ENCODE data around the gene EMX2. TPM values are rescaled to one million over a fixed set of nuclear protein-coding genes. Genes with fewer than 3 reads are reported as not detected.
"Not testable (repeated sequence)": the region's sequence is repeated elsewhere in the genome, so short reads cannot be mapped to it uniquely, and the experiment has no call there.

Gene EMX2
- total RNA-seq, 1 donor from 2014 or later = 24.7 TPM

- peaks cover 49% of the 10 kb centered on the region for H3K4me1 Mint-ChIP-seq (ENCODE audit: unreplicated experiment)
- H3K36me3 Mint-ChIP-seq = peaks cover 9% of the 10 kb centered on the region
- no peak overlapping the region for H3K27ac Mint-ChIP-seq
- H3K9me3 Mint-ChIP-seq = no peaks in the 10 kb centered on the region
- peaks cover 12% of the 10 kb centered on the region for H3K27me3 Mint-ChIP-seq
- no peak overlapping the region for H3K4me3 Mint-ChIP-seq
- no peak for DNase-seq (ENCODE audit: extremely low spot score, unreplicated experiment)
- no peak for TF ChIP-seq CTCF (conservative IDR thresholded peaks at IDR 0.05)
These were observed 42.1 kb upstream of the EMX2 start for GRCh38 chr10:117500456-117500855.

- Mint-ChIP-seq H3K36me3 (peaks cover 6% of the 10 kb centered on the region), H3K9me3 (no peaks in the 10 kb centered on the region), H3K4me1 (ENCODE audit: unreplicated experiment) (peaks cover 49% of the 10 kb centered on the region), H3K27me3 (peaks cover 7% of the 10 kb centered on the region), H3K27ac (no peak overlapping the region), H3K4me3 (no peak overlapping the region)
- DNase-seq (ENCODE audit: extremely low spot score, unreplicated experiment) = no peak
- no peak for TF ChIP-seq CTCF (conservative IDR thresholded peaks at IDR 0.05)
These were observed 41.0 kb upstream of the EMX2 start for GRCh38 chr10:117501460-117502035.

- peak overlapping the region; percentile 51 for H3K4me3 Mint-ChIP-seq
- H3K9me3 Mint-ChIP-seq = no peaks in the 10 kb centered on the region
- TF ChIP-seq CTCF (conservative IDR thresholded peaks at IDR 0.05) = no peak
- peaks cover 6% of the 10 kb centered on the region for H3K36me3 Mint-ChIP-seq
- H3K27ac Mint-ChIP-seq = peak overlapping the region; percentile 22
- no peak for DNase-seq (ENCODE audit: extremely low spot score, unreplicated experiment)
- peaks cover 5% of the 10 kb centered on the region for H3K27me3 Mint-ChIP-seq
- H3K4me1 Mint-ChIP-seq (ENCODE audit: unreplicated experiment) = peaks cover 46% of the 10 kb centered on the region
These were observed 39.9 kb upstream of the EMX2 start for GRCh38 chr10:117502421-117503243.

- Mint-ChIP-seq H3K9me3 (no peaks in the 10 kb centered on the region), H3K4me3 (peak overlapping the region; percentile 51), H3K27me3 (peaks cover 5% of the 10 kb centered on the region), H3K36me3 (peaks cover 6% of the 10 kb centered on the region), H3K4me1 (ENCODE audit: unreplicated experiment) (peaks cover 46% of the 10 kb centered on the region), H3K27ac (peak overlapping the region; percentile 39)
- DNase-seq (ENCODE audit: extremely low spot score, unreplicated experiment) = no peak
- TF ChIP-seq CTCF (conservative IDR thresholded peaks at IDR 0.05) = no peak
These were observed 39.0 kb upstream of the EMX2 start for GRCh38 chr10:117503244-117504205.

- H3K9me3 Mint-ChIP-seq = no peaks in the 10 kb centered on the region
These were observed 38.0 kb upstream of the EMX2 start for GRCh38 chr10:117504562-117504961.

GRCh38 chr10:117507081-117507480 lies 35.5 kb upstream of the EMX2 start:
- not testable (repeated sequence) for H3K9me3 Mint-ChIP-seq; H3K36me3 Mint-ChIP-seq; H3K4me3 Mint-ChIP-seq; DNase-seq (ENCODE audit: extremely low spot score, unreplicated experiment); H3K27me3 Mint-ChIP-seq; H3K27ac Mint-ChIP-seq
- H3K4me1 Mint-ChIP-seq (ENCODE audit: unreplicated experiment) = peaks cover 35% of the 10 kb centered on the region

More at GRCh38 chr10:117504562-117504961, 38.0 kb upstream of the EMX2 start:
- H3K4me1 Mint-ChIP-seq (ENCODE audit: unreplicated experiment) = peaks cover 46% of the 10 kb centered on the region
- no peak for DNase-seq (ENCODE audit: extremely low spot score, unreplicated experiment)
- H3K4me3 Mint-ChIP-seq = no peak overlapping the region
- H3K27ac Mint-ChIP-seq = no peak overlapping the region
- no peak for TF ChIP-seq CTCF (conservative IDR thresholded peaks at IDR 0.05)
- H3K36me3 Mint-ChIP-seq = peaks cover 6% of the 10 kb centered on the region
- H3K27me3 Mint-ChIP-seq = peaks cover 5% of the 10 kb centered on the region

All from type B pancreatic cell (in vitro differentiated cells).